H1 (cell line): ENCODE results near the gene HPCAL4. TPM values are rescaled to one million over a fixed set of nuclear protein-coding genes. Genes with fewer than 3 reads are reported as not detected.
A peak's percentile ranks its signal among the peaks of the same experiment; 100 is the strongest.

Experiments used
- CTCF ChIA-PET: fragments of 300-600 bp; sonication (Branson Sonifier 250); formaldehyde crosslinking; loops from one replicate; lab custom pipeline; 2021; ENCODE audit not compliant: partially characterized antibody; lab: Charles Lee
- POLR2A ChIA-PET: fragments of 300-600 bp; sonication (Branson Sonifier 250); formaldehyde crosslinking; loops from one replicate; lab custom pipeline; 2021; ENCODE audit warnings: inconsistent platforms; ENCODE audit not compliant: partially characterized antibody; lab: Charles Lee
- DNase-seq, 2 experiments: peaks; one replicate each; pipeline versions ENCODE4 v3.0.0 to v3.0.0-alpha.2; 2010 to 2022; ENCODE audit warnings: low spot score in 2 of 2, low read depth in 1 of 2, mixed read lengths in 1 of 2
- FAIRE-seq: peaks from 2 replicates; lab custom pipeline; 2011; peaks lifted over from hg19 to GRCh38; lab: Jason Lieb, UNC
- H2AFZ ChIP-seq: 2 replicates; pipeline ENCODE4 v1.8.1; 2012; ENCODE audit warnings: low read length, inconsistent platforms
- H2AK5ac ChIP-seq: 2 replicates; pipeline ENCODE4 v1.6.1; 2013; ENCODE audit warnings: low read depth, low read length
- H2BK120ac ChIP-seq: replicated peaks from 2 replicates; pipeline ENCODE3; 2013; ENCODE audit warnings: low read depth, low read length, inconsistent platforms
- H2BK12ac ChIP-seq: 2 replicates; pipeline ENCODE4 v1.6.1; 2013; ENCODE audit warnings: low read depth, low read length
- H2BK15ac ChIP-seq: 2 replicates; pipeline ENCODE4 v1.6.1; 2013; ENCODE audit warnings: low read length
- H2BK20ac ChIP-seq: 2 replicates; pipeline ENCODE4 v1.6.1; 2013; ENCODE audit warnings: low read length
- H2BK5ac ChIP-seq: 2 replicates; pipeline ENCODE4 v1.6.1; 2013; ENCODE audit warnings: low read depth, low read length
- H3K14ac ChIP-seq: 2 replicates; pipeline ENCODE4 v1.6.1; 2013; ENCODE audit warnings: inconsistent platforms; ENCODE audit not compliant: insufficient read length
- H3K18ac ChIP-seq: 2 replicates; pipeline ENCODE4 v1.6.1; 2013; ENCODE audit warnings: low read length; ENCODE audit errors: extremely low read depth
- H3K23ac ChIP-seq: 2 replicates; pipeline ENCODE4 v1.6.1; 2013; ENCODE audit warnings: inconsistent platforms; ENCODE audit not compliant: insufficient read length
- H3K23me2 ChIP-seq: 2 replicates; pipeline ENCODE4 v1.6.1; 2013; ENCODE audit warnings: low read depth, low read length
- H3K27ac ChIP-seq: 2 replicates; pipeline ENCODE4 v1.6.1; 2011; ENCODE audit warnings: low read depth, low read length, inconsistent platforms
- H3K27me3 ChIP-seq, 4 experiments: replicated peaks in 1 of 4; 1 replicate in 1 of 4; 2 replicates in 3 of 4; pipeline versions ENCODE4 v1.6.1 to v1.8.1; 2011 to 2013; ENCODE audit warnings: low read length in 3 of 4, mild to moderate bottlenecking in 3 of 4, inconsistent platforms in 2 of 4, mixed read lengths in 2 of 4, moderate library complexity in 1 of 4; ENCODE audit not compliant: control insufficient read depth in 3 of 4, insufficient read depth in 3 of 4; ENCODE audit errors: extremely low read depth in 1 of 4
- H3K36me3 ChIP-seq, 4 experiments: 2 replicates each; pipeline versions ENCODE4 v1.6.1 to v1.8.1; 2011 to 2013; ENCODE audit warnings: mild to moderate bottlenecking in 4 of 4, low read length in 3 of 4, moderate library complexity in 2 of 4, control low read depth in 1 of 4, inconsistent platforms in 1 of 4; ENCODE audit not compliant: insufficient read depth in 4 of 4, control insufficient read depth in 2 of 4
- H3K4ac ChIP-seq: replicated peaks from 2 replicates; pipeline ENCODE3; 2013; ENCODE audit warnings: low read length, low read depth, mixed read lengths, inconsistent platforms; ENCODE audit not compliant: insufficient read length
- H3K4me1 ChIP-seq, 4 experiments: replicated peaks in 1 of 4; 1 replicate in 1 of 4; 2 replicates in 3 of 4; pipeline versions ENCODE4 v1.6.1 to v1.8.1; 2011 to 2013; ENCODE audit warnings: low read length in 3 of 4, inconsistent platforms in 2 of 4, mixed read lengths in 1 of 4; ENCODE audit not compliant: insufficient read depth in 4 of 4, control insufficient read depth in 3 of 4
- H3K4me2 ChIP-seq, 2 experiments: 2 replicates each; pipeline versions ENCODE4 v1.6.1 to v1.8.1; 2011 to 2013; ENCODE audit warnings: low read depth in 2 of 2, low read length in 2 of 2, control low read depth in 1 of 2, inconsistent platforms in 1 of 2, mild to moderate bottlenecking in 1 of 2; ENCODE audit not compliant: insufficient read depth in 1 of 2
- H3K4me3 ChIP-seq, 4 experiments: fragments of 200-600, 300-600 bp in 1 of 4; sonication (generic), shearing (Covaris generic), sonication (Bioruptor Twin) in 1 of 4; 2 replicates each; pipeline versions ENCODE4 v1.5.1 to v1.8.1; 2011 to 2016; ENCODE audit warnings: low read length in 4 of 4, low read depth in 3 of 4, control low read depth in 2 of 4, inconsistent platforms in 2 of 4, mild to moderate bottlenecking in 2 of 4, mixed read lengths in 1 of 4, moderate library complexity in 1 of 4; ENCODE audit not compliant: insufficient read depth in 2 of 4; ENCODE audit errors: extremely low read depth in 1 of 4
- H3K56ac ChIP-seq: replicated peaks from 2 replicates; pipeline ENCODE3; 2013; ENCODE audit warnings: low read depth, mild to moderate bottlenecking, mixed read lengths, low read length, inconsistent platforms; ENCODE audit not compliant: insufficient read length
- H3K79me1 ChIP-seq: 2 replicates; pipeline ENCODE4 v1.6.1; 2013; ENCODE audit warnings: low read depth, low read length, control low read depth
- H3K79me2 ChIP-seq, 2 experiments: 2 replicates each; pipeline versions ENCODE4 v1.6.1 to v1.8.1; 2012 to 2013; ENCODE audit warnings: low read length in 2 of 2, mild to moderate bottlenecking in 2 of 2, inconsistent platforms in 1 of 2; ENCODE audit not compliant: insufficient read depth in 2 of 2, control insufficient read depth in 1 of 2
- H3K9ac ChIP-seq, 4 experiments: replicated peaks in 1 of 4; 1 replicate in 1 of 4; 2 replicates in 3 of 4; pipeline versions ENCODE4 v1.6.1 to v1.8.1; 2011 to 2013; ENCODE audit warnings: low read depth in 3 of 4, low read length in 3 of 4, control low read depth in 2 of 4, mild to moderate bottlenecking in 2 of 4, moderate library complexity in 2 of 4, inconsistent platforms in 1 of 4; ENCODE audit errors: extremely low read depth in 1 of 4
- H3K9me3 ChIP-seq, 2 experiments: 2 replicates each; pipeline versions ENCODE4 v1.6.1 to v1.8.1; 2012 to 2013; ENCODE audit warnings: mild to moderate bottlenecking in 2 of 2, moderate library complexity in 2 of 2, control low read depth in 1 of 2, inconsistent platforms in 1 of 2, low read depth in 1 of 2, low read length in 1 of 2, mixed read lengths in 1 of 2; ENCODE audit not compliant: insufficient read depth in 2 of 2
- H4K20me1 ChIP-seq, 2 experiments: replicated peaks in 1 of 2; 2 replicates each; pipeline versions ENCODE3 to v1.8.1; 2011 to 2013; ENCODE audit warnings: inconsistent platforms in 2 of 2, low read length in 2 of 2, mild to moderate bottlenecking in 1 of 2; ENCODE audit not compliant: insufficient read depth in 2 of 2, control insufficient read depth in 1 of 2
- H4K5ac ChIP-seq: 2 replicates; pipeline ENCODE4 v1.6.1; 2013; ENCODE audit warnings: low read length, low read depth, mixed read lengths, inconsistent platforms; ENCODE audit not compliant: insufficient read length
- H4K8ac ChIP-seq: 2 replicates; pipeline ENCODE4 v1.8.0; 2013; ENCODE audit warnings: mild to moderate bottlenecking, moderate library complexity, low read length, inconsistent platforms; ENCODE audit not compliant: insufficient read depth; ENCODE audit errors: extremely low read depth
- H4K91ac ChIP-seq: replicated peaks from 2 replicates; pipeline ENCODE3; 2013; ENCODE audit warnings: low read length, mixed read lengths, inconsistent platforms; ENCODE audit not compliant: insufficient read length
- BACH1 ChIP-seq: IDR thresholded peaks from 2 replicates; pipeline ENCODE4 v1.6.1; 2012; ENCODE audit warnings: low read length, improper control_type of control experiment
- CHD1 ChIP-seq: IDR thresholded peaks from 2 replicates; pipeline ENCODE4 v1.6.1; 2012; ENCODE audit warnings: low read depth, low read length, improper control_type of control experiment
- CTCF ChIP-seq, 3 experiments: IDR thresholded peaks; 1 replicate in 2 of 3; 2 replicates in 1 of 3; pipeline versions ENCODE4 v1.5.1 to v1.6.1; 2011; ENCODE audit warnings: low read length in 3 of 3, mild to moderate bottlenecking in 3 of 3, inconsistent platforms in 2 of 3, low read depth in 1 of 3, moderate library complexity in 1 of 3; ENCODE audit not compliant: insufficient read depth in 1 of 3; ENCODE audit errors: control extremely low read depth in 1 of 3
- GTF2F1 ChIP-seq: IDR thresholded peaks from 2 replicates; pipeline ENCODE4 v1.6.1; 2012; ENCODE audit warnings: low read depth, low read length, improper control_type of control experiment, borderline replicate concordance
- NANOG ChIP-seq: IDR thresholded peaks from 2 replicates; pipeline ENCODE4 v1.6.1; 2011; ENCODE audit warnings: low read length, low read depth, mild to moderate bottlenecking, inconsistent platforms; ENCODE audit not compliant: insufficient read depth, poor library complexity, severe bottlenecking
- SUZ12 ChIP-seq: fragments of 200-600 bp; sonication (generic); IDR thresholded peaks from 2 replicates; pipeline ENCODE4 v1.6.1; 2012; ENCODE audit warnings: mild to moderate bottlenecking, inconsistent platforms, low read length, moderate library complexity, mixed read lengths
- TCF12 ChIP-seq: IDR thresholded peaks from 2 replicates; pipeline ENCODE4 v1.6.1; 2011; ENCODE audit warnings: low read depth, mild to moderate bottlenecking, low read length
- ZNF274 ChIP-seq: IDR thresholded peaks from 2 replicates; pipeline ENCODE4 v1.7.0; 2012; ENCODE audit warnings: low read length, borderline replicate concordance; ENCODE audit errors: extremely low read depth
- WGBS, 2 experiments: shearing (Covaris generic) in 1 of 2; methylation state at CpG; one replicate each; pipeline versions ENCODE4 v1.1.6 to v1.1.7; 2013 to 2015; ENCODE audit warnings: low lambda C conversion rate in 2 of 2, mixed read lengths in 2 of 2, inconsistent platforms in 1 of 2, low coverage in 1 of 2, missing lambda C conversion rate in 1 of 2; ENCODE audit not compliant: insufficient replicate concordance in 2 of 2, insufficient coverage in 1 of 2, insufficient read length in 1 of 2; ENCODE audit errors: extremely low coverage in 1 of 2, missing lambda C conversion rate in 1 of 2; 5-methylcytosine and 5-hydroxymethylcytosine counted together
- polyA plus RNA-seq, 7 experiments: library from polyadenylated mRNA; depleted of rRNA in 3 of 7; stranded (reverse) in 5 of 7; unstranded in 2 of 7; fragments of >200 nt in 5 of 7; fragments of 200-250 nt in 2 of 7; gene quantifications; 1 replicate in 5 of 7; 2 replicates in 1 of 7; 4 replicates in 1 of 7; pipeline versions ENCODE4 v1.2.1 to v1.2.3, GENCODE V29; 2011 to 2013; ENCODE audit warnings: missing spikeins in 2 of 7, mixed read lengths in 2 of 7
- total RNA-seq: library from RNA; stranded (reverse); fragmentation: NEBNext Ultra II Directional; extraction: Animal tissue kit (Norgen Biotek cat#: 25700); gene quantifications from 2 replicates; pipeline ENCODE4 v1.2.1, GENCODE V29; 2021

Gene HPCAL4
- total and polyA plus RNA-seq, 2 of the 8 experiments (the other 6 are each of a cell fraction or from before 2014, with no cell fraction given): 0.54 to 0.74 TPM

GRCh38 chr1:39711104-39711965 is 20.1 kb upstream of the HPCAL4 start:
- no peak overlapping the region for H3K9ac ChIP-seq
- no peak overlapping the region for H3K4ac ChIP-seq
- no peak overlapping the region for H3K14ac ChIP-seq
- H4K91ac ChIP-seq: no peak overlapping the region
- H2BK120ac ChIP-seq: no peak overlapping the region
- peaks cover 88 to 100% (median 96%) of the 10 kb centered on the region in 4 experiments for H3K27me3 ChIP-seq
- H2BK12ac ChIP-seq: no peak overlapping the region
- H2BK5ac ChIP-seq: no peak overlapping the region
- no peak overlapping the region for H4K8ac ChIP-seq
- H3K4me2 ChIP-seq: no peak overlapping the region
- no peaks in the 10 kb centered on the region for H3K79me1 ChIP-seq
- H2BK20ac ChIP-seq: no peak overlapping the region
- H4K20me1 ChIP-seq: peaks cover 16 to 30% of the 10 kb centered on the region in 2 experiments
- no peak overlapping the region for H3K56ac ChIP-seq
- no peak overlapping the region for H3K4me3 ChIP-seq
- no peak overlapping the region for H2BK15ac ChIP-seq
- peaks cover 3 to 15% (median 4%) of the 10 kb centered on the region in 4 experiments; a peak in 5 of 7 replicates for H3K4me1 ChIP-seq
- no peaks in the 10 kb centered on the region for H3K23me2 ChIP-seq
- no peaks in the 10 kb centered on the region for H3K36me3 ChIP-seq
- H3K18ac ChIP-seq: no peak overlapping the region
- WGBS, 2 experiments: 36% methylated on average over 12 of the region's 12 CpGs; no CpG with 5 or more reads in 1 of the 2 experiments
- H3K79me2 ChIP-seq: no peaks in the 10 kb centered on the region
- TF ChIP-seq CHD1: no peak
- no peak for TF ChIP-seq GTF2F1
- peak in 1 of 3 experiments; percentile 8; a peak in 1 of 4 replicates for TF ChIP-seq CTCF (IDR thresholded peaks at IDR 0.05; ENCODE audit: control extremely low read depth in 1 of 3, insufficient read depth in 1 of 3, low read depth in 1 of 3, low read length in 3 of 3)
- no peak for TF ChIP-seq NANOG
- no peak for TF ChIP-seq ZNF274
- no peak for TF ChIP-seq TCF12
- TF ChIP-seq BACH1: no peak
- no peak for TF ChIP-seq SUZ12
- H3K23ac ChIP-seq: no peak overlapping the region
- H3K9me3 ChIP-seq: no peaks in the 10 kb centered on the region
- no peak overlapping the region for H4K5ac ChIP-seq
- FAIRE-seq: no peak
- no peak overlapping the region for H3K27ac ChIP-seq
- no peak overlapping the region for H2AFZ ChIP-seq
- no peak for DNase-seq
- H2AK5ac ChIP-seq: no peak overlapping the region
- POLR2A ChIA-PET: interaction anchor here (0.6 to 3.1 kb wide), 3 partner anchors 10 to 260 kb away, joined by 4 to 16 read pairs (median 4); no protein-coding TSS in a partner anchor
- CTCF ChIA-PET: interaction anchor here (1.1 to 9.1 kb wide), 17 partner anchors 9 to 105 kb away, joined by 3 to 78 read pairs (median 6); partner anchors contain the start of genes HPCAL4 and NT5C1A
